GM19395 (cell line): ENCODE data around the gene RBBP7.

Experiments
- ATAC-seq: cut with Tn5 transposase; IDR thresholded peaks from one replicate; pipeline ENCODE4 v1.9.1; 2021; ENCODE audit warnings: mild to moderate bottlenecking, moderate library complexity; ENCODE audit not compliant: unreplicated experiment

The RBBP7 gene

DNA sequence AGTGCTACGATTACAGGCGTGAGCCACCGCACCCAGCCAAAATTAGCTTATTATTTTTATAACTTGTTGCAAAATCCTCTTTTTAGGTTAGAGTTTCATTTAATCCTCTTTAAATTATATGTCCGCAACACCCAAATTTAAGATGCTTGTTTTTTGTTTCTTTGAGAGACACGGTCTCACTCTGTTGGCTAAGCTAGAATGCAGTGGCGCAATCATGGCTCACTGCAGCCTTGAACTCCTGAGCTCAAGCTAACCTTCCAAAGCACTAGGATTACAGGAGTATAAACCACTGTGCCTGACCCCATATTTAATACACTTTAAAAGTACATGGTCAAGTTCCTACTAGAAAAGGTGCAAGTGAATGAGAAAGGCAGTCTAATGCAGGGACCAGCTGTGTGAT, 2.2 kb downstream of the RBBP7 start:
- no peak for ATAC-seq

DNA sequence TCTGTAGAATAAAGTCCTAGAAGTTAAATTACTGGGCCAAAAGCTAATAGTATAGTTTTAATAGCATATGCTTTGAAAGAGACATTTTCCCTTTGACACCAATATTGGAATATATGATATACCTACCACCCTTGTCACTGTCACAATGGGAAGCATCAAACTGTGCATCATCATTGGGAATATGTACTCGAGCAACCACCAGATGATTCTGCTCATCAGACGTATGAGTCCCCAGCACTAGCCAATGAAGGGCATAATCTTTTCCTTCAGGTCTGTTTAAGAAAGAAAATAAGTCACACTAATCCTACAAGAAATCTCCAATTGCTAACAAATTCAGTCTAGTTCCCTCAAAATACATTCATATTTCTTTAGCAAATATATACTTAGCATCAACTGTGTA, 7.3 kb downstream of the RBBP7 start:
- no peak for ATAC-seq

DNA sequence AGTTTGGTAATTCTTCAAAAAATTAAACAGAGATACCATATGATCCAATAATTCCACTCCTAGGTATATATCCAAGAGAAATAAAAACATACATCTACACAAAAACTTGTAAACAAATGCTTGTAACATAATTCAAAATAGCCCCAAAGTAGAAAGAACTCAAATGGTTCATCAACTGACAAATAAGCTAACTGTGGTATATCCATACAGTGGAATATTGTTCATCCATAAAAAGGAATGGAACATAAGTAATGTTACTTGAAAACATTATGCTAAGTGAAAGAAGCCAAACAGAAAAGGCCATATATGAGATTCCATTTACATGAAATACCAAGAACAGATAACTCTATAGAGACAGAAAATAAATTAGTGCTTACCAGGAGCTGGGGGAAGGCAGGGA, 13.4 kb downstream of the RBBP7 start:
- ATAC-seq, result no peak

GRCh38 chrX:16856076-16856404, 14.1 kb downstream of the RBBP7 start:
- ATAC-seq, result peak; percentile 68

DNA sequence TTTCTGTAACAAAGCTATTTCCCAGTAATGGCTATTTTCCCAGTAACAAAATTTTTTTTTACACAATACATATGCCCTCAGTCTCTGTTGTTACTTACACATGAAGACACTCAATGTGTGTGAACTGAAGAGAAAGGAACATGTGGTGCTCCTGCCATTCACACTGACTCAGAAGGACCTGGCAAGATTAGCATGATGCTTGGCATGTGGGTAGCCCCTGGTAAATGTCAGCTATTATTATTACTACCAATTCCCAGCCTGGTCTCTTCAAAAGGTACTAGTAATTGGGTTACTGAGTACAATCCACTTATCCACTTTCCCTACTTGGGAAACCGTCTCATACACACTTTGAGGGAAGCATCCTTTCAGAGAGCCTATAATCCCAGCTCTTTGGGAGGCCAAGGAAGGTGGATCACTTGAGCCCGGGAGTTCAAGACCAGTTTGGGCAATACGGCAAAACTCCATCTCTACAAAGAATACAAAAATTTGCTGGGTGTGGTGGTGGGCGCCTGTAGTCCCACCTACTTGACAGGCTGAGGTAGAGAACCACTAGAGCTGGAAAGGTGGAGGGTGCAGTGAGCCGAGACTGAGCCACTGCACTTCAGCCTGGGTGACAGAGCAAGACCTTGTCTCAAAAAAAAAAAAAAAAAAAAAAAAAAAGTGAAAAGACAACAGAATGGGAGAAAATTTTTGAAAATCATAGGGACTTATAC, 14.6 kb downstream of the RBBP7 start:
- ATAC-seq, result peak; percentile 39

GRCh38 chrX:16853537-16853936, 16.6 kb downstream of the RBBP7 start:
- no peak for ATAC-seq

DNA sequence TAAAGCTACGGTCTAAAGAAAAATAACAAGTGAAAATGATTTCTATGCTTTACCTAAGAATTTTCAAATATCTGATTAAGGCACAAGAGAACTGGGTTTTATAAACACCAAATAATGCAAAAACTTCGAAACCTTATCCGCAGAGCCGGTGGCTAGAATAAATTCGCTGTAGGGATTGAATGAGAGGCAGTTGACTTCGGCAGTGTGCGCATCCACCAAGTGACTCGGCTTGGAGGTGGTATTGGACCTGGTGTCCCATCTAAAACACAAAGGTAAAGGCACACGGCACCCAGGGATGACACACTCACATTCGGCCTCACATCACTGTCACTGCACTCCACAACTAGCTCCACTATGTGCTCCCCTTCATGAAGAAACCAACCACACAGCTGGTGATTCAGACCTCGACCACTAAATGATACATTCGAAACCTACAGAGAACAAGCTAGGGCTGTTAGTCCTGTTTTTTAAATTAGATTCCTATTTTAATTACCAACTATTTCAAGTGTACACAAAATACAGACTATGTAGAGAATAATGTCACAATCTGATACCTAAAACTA, 17.5 kb downstream of the RBBP7 start:
- ATAC-seq, result no peak

DNA sequence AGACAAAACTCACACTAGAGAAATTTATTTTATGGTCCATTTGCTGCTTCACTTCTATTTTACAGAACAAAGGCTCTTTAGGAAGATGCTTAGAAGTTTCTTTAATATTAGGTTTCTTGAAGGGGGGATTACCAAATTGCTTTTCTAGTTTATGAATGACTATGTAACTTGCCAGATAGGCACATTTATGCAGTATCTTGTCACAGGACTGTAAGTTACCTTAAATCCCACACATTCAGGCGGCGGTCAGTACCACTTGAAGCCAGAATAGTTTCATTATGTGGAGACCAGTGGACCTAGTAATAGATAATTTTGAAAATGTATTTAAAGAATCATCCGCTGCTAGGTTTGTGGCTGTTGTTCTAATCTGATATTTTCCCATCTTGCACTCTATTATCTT, 18.3 kb downstream of the RBBP7 start:
- ATAC-seq, result no peak

DNA sequence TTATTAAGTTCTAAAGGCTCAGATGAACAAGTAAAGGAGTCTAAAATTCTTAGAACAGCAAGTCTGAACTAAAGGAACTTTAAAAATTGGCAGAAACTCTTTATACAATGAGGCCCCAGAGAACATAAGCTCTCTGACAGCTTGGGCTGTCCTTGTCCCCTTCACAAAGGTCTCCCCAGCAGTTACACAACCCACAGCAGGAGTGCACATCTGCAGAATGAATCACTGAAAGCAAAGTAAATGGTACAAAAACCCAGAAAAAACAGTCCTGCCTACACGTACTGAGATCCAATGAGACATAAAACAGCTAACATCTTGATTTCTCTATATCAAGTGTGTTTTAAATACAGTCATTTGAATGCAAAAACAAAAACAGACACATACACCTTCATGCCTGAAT, 18.7 kb downstream of the RBBP7 start:
- no peak for ATAC-seq

- ATAC-seq, result no peak
Measured at GRCh38 chrX:16848541-16848940, 21.6 kb downstream of the RBBP7 start.

- no peak for ATAC-seq
Measured at GRCh38 chrX:16845686-16846085, 24.5 kb downstream of the RBBP7 start.

GRCh38 chrX:16843208-16843909, 26.8 kb downstream of the RBBP7 start:
- ATAC-seq, result no peak

GRCh38 chrX:16842684-16843083, 27.5 kb downstream of the RBBP7 start:
- ATAC-seq, result no peak

DNA sequence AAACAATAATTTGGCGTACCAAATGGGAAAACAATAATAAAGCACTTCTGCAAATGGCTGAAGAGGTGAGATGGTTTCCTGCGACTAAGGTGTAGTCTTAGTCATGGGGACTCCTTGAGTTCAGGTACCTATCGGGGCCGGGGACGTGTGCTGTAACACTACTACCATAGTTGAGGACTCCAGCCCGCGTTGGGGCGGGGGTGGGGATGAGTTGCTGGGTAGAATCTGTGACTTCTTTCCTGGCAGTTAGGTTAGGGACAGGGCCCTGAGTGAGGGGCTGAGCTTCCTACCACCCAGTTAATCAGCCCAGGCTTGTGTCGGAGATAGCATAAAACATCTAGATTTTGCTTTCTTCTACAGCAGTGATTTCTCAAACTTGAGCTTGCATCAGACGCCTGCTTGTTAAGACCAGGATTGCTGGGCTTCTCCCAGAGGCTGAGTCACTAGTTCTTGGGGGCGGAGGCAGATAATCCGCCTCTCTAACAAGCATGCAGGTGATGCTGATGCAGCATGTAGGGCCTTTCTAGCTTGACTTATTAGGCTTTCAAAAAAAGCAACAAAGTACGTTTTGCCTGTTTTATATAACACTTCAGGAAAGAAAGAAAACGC, 30.2 kb downstream of the RBBP7 start:
- no peak for ATAC-seq

GRCh38 chrX:16839219-16839851, 30.8 kb downstream of the RBBP7 start:
- ATAC-seq, result no peak

DNA sequence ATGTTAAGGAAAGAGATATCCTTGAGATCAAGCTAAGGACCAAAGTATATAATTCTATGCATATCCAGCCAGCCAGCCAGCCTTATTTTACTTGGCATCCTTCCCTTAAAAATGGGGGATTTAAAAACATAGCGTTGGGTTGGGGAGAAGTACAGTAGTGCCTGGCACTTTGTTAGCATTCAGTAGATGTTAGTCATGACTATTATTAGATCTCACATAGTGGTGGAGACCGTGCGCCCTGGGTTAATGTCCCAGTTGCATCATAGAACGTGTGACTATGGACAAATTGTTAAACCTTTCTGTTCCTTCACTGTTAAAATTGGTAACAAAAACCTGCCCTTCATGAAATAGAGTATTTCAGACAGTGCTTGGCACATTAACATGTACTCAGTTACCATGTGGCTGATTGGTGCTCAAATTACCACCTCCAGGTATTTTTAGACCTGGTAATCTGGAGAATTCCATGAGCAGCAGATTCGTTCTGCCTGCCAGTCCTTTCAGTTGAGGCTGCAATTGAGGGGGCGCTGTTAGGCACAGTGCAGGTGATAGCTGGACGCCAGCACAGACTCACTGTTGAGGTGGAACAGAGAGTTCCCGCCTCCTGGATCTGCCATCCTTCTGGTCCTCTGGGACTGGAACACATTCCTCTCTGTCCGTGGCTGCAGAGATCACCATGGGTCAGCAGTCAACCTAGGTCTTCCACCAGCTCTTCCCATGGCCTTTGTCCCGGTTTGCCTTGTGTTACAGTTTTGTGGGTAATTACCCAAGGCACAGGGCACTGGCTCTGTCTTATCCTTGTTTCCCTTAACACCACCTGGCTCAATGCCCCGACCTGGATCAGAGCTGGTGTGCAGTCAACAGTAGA, 31.7 kb downstream of the RBBP7 start:
- ATAC-seq, result no peak

DNA sequence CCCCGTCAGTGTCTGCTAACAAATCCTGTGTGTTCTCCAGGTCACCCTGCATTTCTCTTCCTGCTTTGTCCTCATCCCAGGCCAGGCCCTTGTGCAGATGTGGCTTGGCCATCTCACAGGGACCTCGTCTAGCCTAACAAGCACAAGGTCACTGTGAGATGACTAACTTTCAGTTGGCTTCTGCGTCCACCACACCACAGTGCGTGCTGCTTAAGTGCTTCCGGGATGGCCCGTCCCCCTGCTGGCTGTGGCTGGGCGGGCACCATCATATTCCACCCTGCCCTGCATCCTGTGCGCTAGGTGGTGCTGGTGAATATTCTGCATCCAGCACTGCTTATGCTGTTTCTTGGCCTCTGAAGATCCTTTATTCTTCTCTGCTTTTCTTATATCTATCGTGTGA, 33.8 kb downstream of the RBBP7 start:
- no peak for ATAC-seq

GRCh38 chrX:16834806-16835205, 35.4 kb downstream of the RBBP7 start:
- ATAC-seq, result no peak

GRCh38 chrX:16832301-16832700, 37.9 kb downstream of the RBBP7 start:
- no peak for ATAC-seq

- no peak for ATAC-seq
Measured at GRCh38 chrX:16828124-16828908, 41.8 kb downstream of the RBBP7 start.
